Keratinocyte (primary cell): ENCODE data around the gene MMP28.

Experiments used
- EZH2 ChIP-seq: IDR thresholded peaks from one replicate; pipeline ENCODE4 v1.6.1; 2012; ENCODE audit warnings: inconsistent platforms, mild to moderate bottlenecking, low read length, moderate library complexity
- TF ChIP-seq, protein P1 (sequence below), 3 experiments: IDR thresholded peaks in 1 of 3; conservative IDR thresholded peaks in 1 of 3; optimal IDR thresholded peaks in 1 of 3; 2 replicates in 2 of 3; 3 replicates in 1 of 3; pipeline versions ENCODE3 to v1.5.1; 2011; ENCODE audit warnings: low read length in 3 of 3, mild to moderate bottlenecking in 3 of 3, moderate library complexity in 2 of 3, control low read depth in 1 of 3, inconsistent platforms in 1 of 3; ENCODE audit not compliant: insufficient read depth in 2 of 3; ENCODE audit errors: extremely low read depth in 1 of 3

DNA sequence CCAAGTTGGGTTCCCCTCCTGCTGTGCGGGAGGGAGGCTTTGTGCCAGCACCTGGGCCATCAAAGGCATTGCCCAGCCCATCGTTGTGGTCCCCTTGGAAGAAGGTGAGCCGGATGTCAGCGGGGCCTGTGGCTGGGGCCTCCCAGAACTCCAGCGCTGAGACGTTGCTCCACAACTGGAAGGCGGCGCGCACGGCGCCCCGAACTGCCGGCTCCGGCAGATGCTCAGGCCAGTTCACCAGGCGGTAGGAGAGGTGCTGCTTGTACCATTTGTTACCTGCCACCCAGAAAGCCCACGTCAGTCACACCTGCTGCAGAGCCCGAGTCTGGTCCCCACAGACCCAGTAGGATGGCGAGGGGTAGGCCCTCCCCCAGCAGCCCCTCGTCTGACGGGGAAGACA lies 22.3 kb downstream of the MMP28 start:
- no peak for TF ChIP-seq EZH2
- TF ChIP-seq, protein P1, sequence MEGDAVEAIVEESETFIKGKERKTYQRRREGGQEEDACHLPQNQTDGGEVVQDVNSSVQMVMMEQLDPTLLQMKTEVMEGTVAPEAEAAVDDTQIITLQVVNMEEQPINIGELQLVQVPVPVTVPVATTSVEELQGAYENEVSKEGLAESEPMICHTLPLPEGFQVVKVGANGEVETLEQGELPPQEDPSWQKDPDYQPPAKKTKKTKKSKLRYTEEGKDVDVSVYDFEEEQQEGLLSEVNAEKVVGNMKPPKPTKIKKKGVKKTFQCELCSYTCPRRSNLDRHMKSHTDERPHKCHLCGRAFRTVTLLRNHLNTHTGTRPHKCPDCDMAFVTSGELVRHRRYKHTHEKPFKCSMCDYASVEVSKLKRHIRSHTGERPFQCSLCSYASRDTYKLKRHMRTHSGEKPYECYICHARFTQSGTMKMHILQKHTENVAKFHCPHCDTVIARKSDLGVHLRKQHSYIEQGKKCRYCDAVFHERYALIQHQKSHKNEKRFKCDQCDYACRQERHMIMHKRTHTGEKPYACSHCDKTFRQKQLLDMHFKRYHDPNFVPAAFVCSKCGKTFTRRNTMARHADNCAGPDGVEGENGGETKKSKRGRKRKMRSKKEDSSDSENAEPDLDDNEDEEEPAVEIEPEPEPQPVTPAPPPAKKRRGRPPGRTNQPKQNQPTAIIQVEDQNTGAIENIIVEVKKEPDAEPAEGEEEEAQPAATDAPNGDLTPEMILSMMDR (optimal IDR thresholded peaks at IDR 0.05 in 1 of 3, IDR thresholded peaks at IDR 0.05 in 1 of 3, conservative IDR thresholded peaks at IDR 0.05 in 1 of 3; ENCODE audit: extremely low read depth in 1 of 3, insufficient read depth in 2 of 3, low read length in 3 of 3): no peak
